Heart right ventricle (tissue), 16 donors: Measurements from ENCODE around the gene COPRS. TPM values are rescaled to one million over a fixed set of nuclear protein-coding genes. Genes with fewer than 3 reads are reported as not detected.
"Not testable (repeated sequence)": the region's sequence is repeated elsewhere in the genome, so short reads cannot be mapped to it uniquely, and the experiment has no call there.

ENCODE experiments used
- ATAC-seq, 8 donors: fragments of 200-7000 bp; cut with Tn5 transposase; one replicate each; pipeline ENCODE4 v1.9.1; 2020; ENCODE audit warnings: mild to moderate bottlenecking in 8 of 8, moderate library complexity in 8 of 8, moderate number of reproducible peaks in 1 of 8
- DNase-seq, 2 donors: peaks; one replicate each; pipeline ENCODE4 v3.0.0-alpha.2; 2020
- H3K27ac ChIP-seq, 10 donors: fragments of 200-600 bp; sonication (generic) in 2 of 10; one replicate each; pipeline versions ENCODE4 v1.5.0 to v1.8.0; 2020 to 2022; ENCODE audit warnings: mild to moderate bottlenecking in 3 of 10
- H3K27me3 ChIP-seq, 7 donors: fragments of 200-600 bp; one replicate each; pipeline ENCODE4 v1.8.0; 2021 to 2022; ENCODE audit warnings: mild to moderate bottlenecking in 2 of 7
- H3K36me3 ChIP-seq, 9 donors: fragments of 200-600 bp; sonication (generic) in 1 of 9; one replicate each; pipeline versions ENCODE4 v1.5.0 to v1.8.0; 2020 to 2022; ENCODE audit warnings: mild to moderate bottlenecking in 2 of 9
- H3K4me1 ChIP-seq, 9 donors: fragments of 200-600 bp; sonication (generic) in 1 of 9; one replicate each; pipeline versions ENCODE4 v1.5.0 to v1.8.0; 2020 to 2022; ENCODE audit warnings: mild to moderate bottlenecking in 4 of 9
- H3K4me3 ChIP-seq, 10 donors: fragments of 200-600 bp; sonication (generic) in 2 of 10; one replicate each; pipeline versions ENCODE4 v1.5.0 to v1.8.0; 2020 to 2022; ENCODE audit warnings: mild to moderate bottlenecking in 7 of 10, moderate library complexity in 2 of 10
- H3K9me3 ChIP-seq, 11 donors: fragments of 200-600 bp in 10 of 11; sonication (generic) in 2 of 11; one replicate each; pipeline versions ENCODE4 v1.5.0 to v1.8.0; 2013 to 2022; ENCODE audit warnings: mild to moderate bottlenecking in 2 of 11, control low read depth in 1 of 11, moderate library complexity in 1 of 11
- WGBS, 2 donors: extraction: QIAGEN DNeasy Blood & Tissue Kit; methylation state at CpG; one replicate each; pipeline ENCODE4 v1.1.7; 2013; ENCODE audit warnings: inconsistent platforms in 1 of 2; 5-methylcytosine and 5-hydroxymethylcytosine counted together
- intact Hi-C, 10 donors: fragments of 100-400 bp; cut with DNase I; formaldehyde crosslinking; loops; one replicate each; pipeline versions ENCODE4 v1.11.1 to v1.14.2; 2022
- polyA plus RNA-seq, 2 donors: library from polyadenylated mRNA; stranded (reverse); fragments of 200-250 nt; gene quantifications; one replicate each; pipeline ENCODE4 v1.2.3, GENCODE V29; 2013
- total RNA-seq, 10 donors: library from RNA; stranded (reverse); fragmentation: NEBNext Ultra II Directional in 3 of 10; extraction: Animal tissue kit (Norgen Biotek cat#: 25700) in 3 of 10; gene quantifications; one replicate each; pipeline versions ENCODE4 v1.2.1 to v1.2.4, GENCODE V29; 2021 to 2023
- TF ChIP-seq, protein P1 (sequence below), 9 donors: fragments of 200-600 bp; sonication (generic) in 2 of 9; IDR thresholded peaks; one replicate each; pipeline versions ENCODE4 v1.5.0 to v1.8.0; 2021 to 2022; ENCODE audit warnings: antibody characterized with exemption in 9 of 9, mild to moderate bottlenecking in 5 of 9, moderate library complexity in 1 of 9
- donor health status: Arrhythmogenic right ventricular cardiomyopathy.
- donor health status: ischemic (EF 13 %, LVEDD 7.1; RV severe dilation, severe dysfunction).
- donor health status: healthy with polysubstance abuse.
- donor health status: DM: no; HTN: yes; CAD: no.
- donor health status: DM: no; HTN: no; CAD: no.
- donor health status: ischemic (EF 25% LVEDD 6.9; RV normal size, moderate dysfunction).
- donor health status: ischemic (EF 25% LVEDD 5.7; RV mildly dilated, moderate dysfunction).
- donor health status: healthy.
- donor health status: DM: yes; HTN: yes; CAD: no.
- donor health status: Ischemic cardiomyopathy.
- donor health status: ischemic (EF 35%, LVEDD 5.7; RV mildly dilated, moderate dysfunction).
- donor health status: nonischemic (EF 11% LVEDD 7.7; RV severe dilation, severe dysfunction).
- donor health status: DM: yes; HTN: yes; CAD: no.
- donor health status: PGD.
- donor health status: ischemic (EF 29% LVEDD 5.4; RV normal size, mild dysfunction).
- donor health status: nonischemic (EF 23%, LVEDD 6.1; RV moderate dilation, normal function).

The COPRS gene
- total and polyA plus RNA-seq, 12 donors: 41.3 to 87.5 (median 48.0) TPM

DNA sequence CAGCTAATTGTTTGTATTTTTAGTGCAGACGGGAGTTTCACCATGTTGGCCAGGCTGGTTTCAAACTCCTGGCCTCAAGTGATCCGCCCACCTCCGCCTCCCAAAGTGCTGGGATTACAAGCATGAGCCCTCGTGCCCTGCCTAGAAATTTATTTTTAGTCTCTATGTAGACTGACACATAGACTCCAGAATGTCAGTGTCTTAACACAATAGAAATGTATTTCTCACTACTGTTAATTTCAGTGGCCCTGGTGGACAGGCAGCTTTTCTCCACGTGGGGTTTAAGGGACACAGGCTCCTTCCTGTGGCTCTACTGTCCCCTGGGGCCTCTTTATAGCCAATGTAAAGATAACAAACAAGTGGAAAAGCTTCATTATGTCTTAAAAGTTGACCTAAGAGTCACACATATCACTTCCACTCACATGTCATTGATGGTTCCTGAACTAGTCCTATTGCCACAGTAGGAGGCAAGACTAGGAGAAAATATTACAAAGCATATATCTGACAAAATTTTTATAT, 43.8 kb downstream of the COPRS start:
- ATAC-seq (no peak), DNase-seq (no peak)
- no peak overlapping the region for H3K27ac ChIP-seq
- TF ChIP-seq, protein P1, sequence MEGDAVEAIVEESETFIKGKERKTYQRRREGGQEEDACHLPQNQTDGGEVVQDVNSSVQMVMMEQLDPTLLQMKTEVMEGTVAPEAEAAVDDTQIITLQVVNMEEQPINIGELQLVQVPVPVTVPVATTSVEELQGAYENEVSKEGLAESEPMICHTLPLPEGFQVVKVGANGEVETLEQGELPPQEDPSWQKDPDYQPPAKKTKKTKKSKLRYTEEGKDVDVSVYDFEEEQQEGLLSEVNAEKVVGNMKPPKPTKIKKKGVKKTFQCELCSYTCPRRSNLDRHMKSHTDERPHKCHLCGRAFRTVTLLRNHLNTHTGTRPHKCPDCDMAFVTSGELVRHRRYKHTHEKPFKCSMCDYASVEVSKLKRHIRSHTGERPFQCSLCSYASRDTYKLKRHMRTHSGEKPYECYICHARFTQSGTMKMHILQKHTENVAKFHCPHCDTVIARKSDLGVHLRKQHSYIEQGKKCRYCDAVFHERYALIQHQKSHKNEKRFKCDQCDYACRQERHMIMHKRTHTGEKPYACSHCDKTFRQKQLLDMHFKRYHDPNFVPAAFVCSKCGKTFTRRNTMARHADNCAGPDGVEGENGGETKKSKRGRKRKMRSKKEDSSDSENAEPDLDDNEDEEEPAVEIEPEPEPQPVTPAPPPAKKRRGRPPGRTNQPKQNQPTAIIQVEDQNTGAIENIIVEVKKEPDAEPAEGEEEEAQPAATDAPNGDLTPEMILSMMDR (IDR thresholded peaks at IDR 0.05): peak in 1 of 9 donors; percentile 9
- H3K4me3 ChIP-seq: no peak overlapping the region
- H3K36me3 ChIP-seq: no peaks in the 10 kb centered on the region
- 62 to 63% methylated on average over 5 of the region's 5 CpGs for WGBS, 2 donors
- intact Hi-C loops: no loop called here
- H3K9me3 ChIP-seq: peaks cover 0 to 4% (median 0%) of the 10 kb centered on the region in 11 donors
- H3K27me3 ChIP-seq: no peaks in the 10 kb centered on the region
- peaks cover 0 to 10% (median 7%) of the 10 kb centered on the region in 9 donors for H3K4me1 ChIP-seq

DNA sequence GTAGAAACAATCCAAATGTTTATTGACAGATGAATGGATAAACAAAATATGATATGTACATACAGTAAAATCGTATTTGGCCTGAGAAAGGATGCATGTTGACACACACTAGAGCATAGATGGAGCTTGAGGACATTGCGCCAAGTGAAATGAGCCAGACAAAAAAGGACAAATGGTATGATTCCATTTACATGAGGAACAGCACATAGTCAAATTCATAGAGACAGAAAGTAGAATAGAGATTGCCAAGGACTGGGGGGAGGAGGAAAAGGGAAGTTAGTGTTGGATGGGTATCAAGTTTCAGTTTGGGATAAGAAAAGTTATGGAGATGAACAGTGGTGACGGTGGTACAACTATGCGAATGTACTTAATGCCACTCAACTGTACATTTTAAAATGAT, 47.9 kb downstream of the COPRS start:
- DNase-seq (no peak), ATAC-seq (no peak)
- no peak overlapping the region for H3K27ac ChIP-seq
- H3K4me1 ChIP-seq: peaks cover 0 to 10% (median 7%) of the 10 kb centered on the region in 9 donors
- H3K4me3 ChIP-seq: no peak overlapping the region
- intact Hi-C loops: no loop called here
- TF ChIP-seq, protein P1 (IDR thresholded peaks at IDR 0.05): no peak
- no peaks in the 10 kb centered on the region for H3K27me3 ChIP-seq
- H3K36me3 ChIP-seq: no peaks in the 10 kb centered on the region
- peaks cover 0 to 5% (median 0%) of the 10 kb centered on the region in 11 donors for H3K9me3 ChIP-seq
- 51 to 64% methylated on average over 4 of the region's 4 CpGs for WGBS, 2 donors

DNA sequence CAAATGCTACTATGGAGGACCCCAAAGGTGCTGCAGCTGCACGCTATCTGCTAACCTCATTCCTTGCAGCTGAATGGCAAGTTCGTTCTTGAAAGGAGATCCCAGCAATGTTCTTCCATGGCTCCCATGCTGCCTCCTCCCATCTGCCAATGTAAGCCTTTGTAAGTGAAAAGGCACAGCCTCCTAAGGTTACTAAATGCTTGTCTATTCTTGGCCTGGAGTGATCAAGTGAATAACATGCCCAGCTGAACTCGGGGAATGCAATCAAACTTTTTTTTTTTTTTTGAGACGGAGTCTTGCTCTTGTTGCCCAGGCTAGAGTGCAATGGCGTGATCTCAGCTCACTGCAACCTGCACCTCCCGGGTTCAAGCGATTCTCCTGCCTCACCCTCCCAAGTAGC, 49.2 kb downstream of the COPRS start:
- 79 to 86% methylated on average over 7 of the region's 7 CpGs for WGBS, 2 donors
- H3K27ac ChIP-seq, H3K27me3 ChIP-seq, ATAC-seq, H3K9me3 ChIP-seq, H3K36me3 ChIP-seq, intact Hi-C loops, DNase-seq, H3K4me3 ChIP-seq: not testable (repeated sequence)
- peaks cover 0 to 10% (median 7%) of the 10 kb centered on the region in 9 donors for H3K4me1 ChIP-seq

DNA sequence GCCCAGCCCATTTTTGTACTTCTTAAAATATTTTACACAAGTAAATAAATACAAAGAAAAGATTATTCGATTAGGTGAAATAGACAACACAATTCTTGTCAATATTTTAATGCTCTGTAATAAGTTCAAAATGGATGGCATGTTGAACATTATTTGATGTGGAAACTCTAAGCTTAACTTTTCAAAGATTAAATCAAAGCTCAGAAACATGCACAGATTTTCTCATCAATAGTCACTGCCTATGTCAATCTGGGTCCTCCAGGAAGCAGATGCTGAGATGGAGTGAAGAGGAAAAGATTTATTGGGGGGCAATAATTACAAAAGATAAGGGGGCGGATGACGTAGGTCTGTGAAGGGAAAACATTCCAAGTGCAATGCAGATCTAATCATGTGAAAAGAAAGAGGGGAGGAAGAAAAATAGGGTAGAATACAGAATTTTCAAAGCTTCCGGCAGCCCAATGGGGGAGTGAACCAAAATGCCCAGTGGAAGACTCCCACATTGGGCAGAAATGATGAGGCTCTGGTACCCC, 50.5 kb downstream of the COPRS start:
- H3K4me1 ChIP-seq: peaks cover 0 to 10% (median 7%) of the 10 kb centered on the region in 9 donors
- H3K9me3 ChIP-seq: peaks cover 0 to 5% (median 0%) of the 10 kb centered on the region in 11 donors
- H3K4me3 ChIP-seq: no peak overlapping the region
- H3K27ac ChIP-seq: no peak overlapping the region
- no peak for ATAC-seq
- intact Hi-C loops: no loop called here
- TF ChIP-seq, protein P1 (IDR thresholded peaks at IDR 0.05): no peak
- no peaks in the 10 kb centered on the region for H3K36me3 ChIP-seq
- no peak for DNase-seq
- WGBS, 2 donors: 88 to 90% methylated on average over 4 of the region's 4 CpGs
- H3K27me3 ChIP-seq: no peaks in the 10 kb centered on the region

DNA sequence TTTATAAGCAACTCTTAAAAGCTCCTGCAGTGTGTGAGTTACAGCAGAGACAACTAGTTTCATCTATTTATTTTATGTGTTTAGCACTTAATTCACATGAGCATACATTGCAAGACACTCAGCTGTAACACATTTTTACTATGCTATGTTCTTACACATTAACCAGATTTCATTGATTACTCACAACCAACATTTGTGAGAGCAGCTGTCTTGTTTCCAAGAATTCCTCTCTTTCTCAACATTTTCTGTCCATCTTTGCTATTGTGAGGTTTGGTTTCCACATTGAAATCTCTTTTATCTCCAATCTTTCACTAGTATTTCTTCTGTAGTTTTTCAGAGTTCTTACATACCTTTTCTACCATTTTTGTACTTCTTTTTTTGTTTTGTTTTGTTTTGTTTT, 51.2 kb downstream of the COPRS start:
- H3K27ac ChIP-seq: no peak overlapping the region
- H3K36me3 ChIP-seq: no peaks in the 10 kb centered on the region
- intact Hi-C loops: no loop called here
- ATAC-seq (no peak), DNase-seq (no peak)
- peaks cover 0 to 10% (median 7%) of the 10 kb centered on the region in 9 donors for H3K4me1 ChIP-seq
- H3K4me3 ChIP-seq: no peak overlapping the region
- peaks cover 0 to 5% (median 0%) of the 10 kb centered on the region in 11 donors for H3K9me3 ChIP-seq
- TF ChIP-seq, protein P1 (IDR thresholded peaks at IDR 0.05): no peak
- H3K27me3 ChIP-seq: no peaks in the 10 kb centered on the region
